ENCODE results near the gene CCNA2. TPM values are rescaled to one million over a fixed set of nuclear protein-coding genes. Genes with fewer than 3 reads are reported as not detected.
A peak's percentile ranks its signal among the peaks of the same experiment; 100 is the strongest.

The CCNA2 gene
- total RNA-seq, 4 donors from 2014 or later = 1.2 to 5.2 (median 3.4) TPM

GRCh38 chr4:121799867-121800501 lies 23.7 kb downstream of the CCNA2 start:
- H3K4me3 ChIP-seq = peak overlapping the region in 1 of 4 donors; percentile 80

GRCh38 chr4:121799208-121799823 lies 24.4 kb downstream of the CCNA2 start:
- H3K9me3 ChIP-seq = no peaks in the 10 kb centered on the region
- 45 to 46% methylated on average over 2 of the region's 2 CpGs for WGBS, 2 donors
- DNase-seq (ENCODE audit: low spot score in 2 of 2) = no peak
- H3K4me3 ChIP-seq = no peak overlapping the region
- H3K4me1 ChIP-seq = peaks cover 0 to 56% (median 10%) of the 10 kb centered on the region in 4 donors
- H3K36me3 ChIP-seq = peaks cover 0 to 19% (median 0%) of the 10 kb centered on the region in 3 donors
- H3K27me3 ChIP-seq = no peaks in the 10 kb centered on the region
- TF ChIP-seq POLR2A (IDR thresholded peaks at IDR 0.05) = no peak
- TF ChIP-seq EP300 (IDR thresholded peaks at IDR 0.05) = peak; percentile 16 to 60
- TF ChIP-seq, protein P1, sequence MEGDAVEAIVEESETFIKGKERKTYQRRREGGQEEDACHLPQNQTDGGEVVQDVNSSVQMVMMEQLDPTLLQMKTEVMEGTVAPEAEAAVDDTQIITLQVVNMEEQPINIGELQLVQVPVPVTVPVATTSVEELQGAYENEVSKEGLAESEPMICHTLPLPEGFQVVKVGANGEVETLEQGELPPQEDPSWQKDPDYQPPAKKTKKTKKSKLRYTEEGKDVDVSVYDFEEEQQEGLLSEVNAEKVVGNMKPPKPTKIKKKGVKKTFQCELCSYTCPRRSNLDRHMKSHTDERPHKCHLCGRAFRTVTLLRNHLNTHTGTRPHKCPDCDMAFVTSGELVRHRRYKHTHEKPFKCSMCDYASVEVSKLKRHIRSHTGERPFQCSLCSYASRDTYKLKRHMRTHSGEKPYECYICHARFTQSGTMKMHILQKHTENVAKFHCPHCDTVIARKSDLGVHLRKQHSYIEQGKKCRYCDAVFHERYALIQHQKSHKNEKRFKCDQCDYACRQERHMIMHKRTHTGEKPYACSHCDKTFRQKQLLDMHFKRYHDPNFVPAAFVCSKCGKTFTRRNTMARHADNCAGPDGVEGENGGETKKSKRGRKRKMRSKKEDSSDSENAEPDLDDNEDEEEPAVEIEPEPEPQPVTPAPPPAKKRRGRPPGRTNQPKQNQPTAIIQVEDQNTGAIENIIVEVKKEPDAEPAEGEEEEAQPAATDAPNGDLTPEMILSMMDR (IDR thresholded peaks at IDR 0.05) = no peak
- H3K27ac ChIP-seq = peak overlapping the region; percentile 30 to 98 (median 92)

More at GRCh38 chr4:121799867-121800501, 23.7 kb downstream of the CCNA2 start:
- WGBS, 2 donors = 80 to 85% methylated on average over 3 of the region's 3 CpGs
- DNase-seq (ENCODE audit: low spot score in 2 of 2) = no peak
- TF ChIP-seq EP300 (IDR thresholded peaks at IDR 0.05) = no peak
- TF ChIP-seq POLR2A (IDR thresholded peaks at IDR 0.05) = no peak
- TF ChIP-seq, protein P1 (IDR thresholded peaks at IDR 0.05) = no peak
- no peaks in the 10 kb centered on the region for H3K27me3 ChIP-seq
- H3K27ac ChIP-seq = peak overlapping the region; percentile 85 to 98 (median 92)
- H3K36me3 ChIP-seq = peaks cover 0 to 26% (median 0%) of the 10 kb centered on the region in 3 donors
- H3K9me3 ChIP-seq = no peaks in the 10 kb centered on the region
- peaks cover 0 to 60% (median 10%) of the 10 kb centered on the region in 4 donors for H3K4me1 ChIP-seq

- Histone ChIP-seq H3K4me1 (peaks cover 0 to 29% (median 8%) of the 10 kb centered on the region in 4 donors), H3K36me3 (no peaks in the 10 kb centered on the region), H3K9me3 (no peaks in the 10 kb centered on the region), H3K27ac (peak overlapping the region in 2 of 4 donors; percentile 17 to 64), H3K27me3 (no peaks in the 10 kb centered on the region), H3K4me3 (no peak overlapping the region)
- no peak for TF ChIP-seq POLR2A (IDR thresholded peaks at IDR 0.05)
- TF ChIP-seq, protein P1 (IDR thresholded peaks at IDR 0.05) = no peak
- no peak for TF ChIP-seq EP300 (IDR thresholded peaks at IDR 0.05)
- no peak for DNase-seq (ENCODE audit: low spot score in 2 of 2)
These were observed 27.4 kb downstream of the CCNA2 start for GRCh38 chr4:121796283-121796682.

GRCh38 chr4:121794505-121795188 lies 29.0 kb downstream of the CCNA2 start:
- Histone ChIP-seq H3K27me3 (no peaks in the 10 kb centered on the region), H3K9me3 (no peaks in the 10 kb centered on the region), H3K36me3 (no peaks in the 10 kb centered on the region), H3K4me3 (no peak overlapping the region), H3K27ac (peak overlapping the region in 1 of 4 donors; percentile 64), H3K4me1 (peaks cover 0 to 17% (median 2%) of the 10 kb centered on the region in 4 donors)
- TF ChIP-seq EP300 (IDR thresholded peaks at IDR 0.05) (no peak), POLR2A (IDR thresholded peaks at IDR 0.05) (no peak)
- TF ChIP-seq, protein P1 (IDR thresholded peaks at IDR 0.05) = no peak
- WGBS, 2 donors = 80 to 81% methylated on average over 5 of the region's 5 CpGs
- DNase-seq (ENCODE audit: low spot score in 2 of 2) = no peak

GRCh38 chr4:121792966-121793365 lies 30.7 kb downstream of the CCNA2 start:
- no peaks in the 10 kb centered on the region for H3K9me3 ChIP-seq
- DNase-seq (ENCODE audit: low spot score in 2 of 2) = no peak
- TF ChIP-seq POLR2A (IDR thresholded peaks at IDR 0.05) = no peak
- TF ChIP-seq, protein P1 (IDR thresholded peaks at IDR 0.05) = no peak
- no peak for TF ChIP-seq EP300 (IDR thresholded peaks at IDR 0.05)
- no peaks in the 10 kb centered on the region for H3K36me3 ChIP-seq
- H3K4me1 ChIP-seq = peaks cover 0 to 11% (median 0%) of the 10 kb centered on the region in 4 donors
- peaks cover 0 to under 1% of the 10 kb centered on the region in 2 donors for H3K27me3 ChIP-seq
- 91 to 97% methylated on average over 2 of the region's 2 CpGs for WGBS, 2 donors
- no peak overlapping the region for H3K4me3 ChIP-seq
- H3K27ac ChIP-seq = no peak overlapping the region
